OCI-LY1 (cell line): ENCODE results near the gene ESPN.
A peak's percentile ranks its signal among the peaks of the same experiment; 100 is the strongest.

Experiments
- H2AFZ ChIP-seq: fragments of 200-600 bp; sonication (generic), shearing (Covaris generic); 2 replicates; pipeline ENCODE4 v1.6.0; 2014; ENCODE audit warnings: antibody characterized with exemption, mild to moderate bottlenecking, low read length
- H3F3A ChIP-seq: fragments of 200-600 bp; sonication (generic), shearing (Covaris generic); 2 replicates; pipeline ENCODE4 v1.6.0; 2014; ENCODE audit warnings: mild to moderate bottlenecking, antibody characterized with exemption, low read length, moderate library complexity; ENCODE audit not compliant: insufficient read depth
- H3K27ac ChIP-seq: fragments of 200-600 bp; sonication (generic); 2 replicates; pipeline ENCODE4 v1.5.1; 2014; ENCODE audit warnings: low read length, mixed run types, mild to moderate bottlenecking, low read depth; ENCODE audit not compliant: poor library complexity, severe bottlenecking
- H3K27me3 ChIP-seq: fragments of 200-600 bp; sonication (generic); 2 replicates; pipeline ENCODE4 v1.6.0; 2014; ENCODE audit warnings: antibody characterized with exemption, mild to moderate bottlenecking, low read length, moderate library complexity; ENCODE audit not compliant: insufficient read depth
- H3K36me3 ChIP-seq: fragments of 200-600 bp; sonication (generic); 2 replicates; pipeline ENCODE4 v1.6.1; 2014; ENCODE audit warnings: mild to moderate bottlenecking, antibody characterized with exemption, low read length, moderate library complexity, mixed read lengths; ENCODE audit not compliant: insufficient read depth
- H3K4me1 ChIP-seq: fragments of 200-600 bp; sonication (generic); 2 replicates; pipeline ENCODE4 v1.5.1; 2014; ENCODE audit warnings: mild to moderate bottlenecking, low read length, moderate library complexity; ENCODE audit not compliant: insufficient read depth, severe bottlenecking
- H3K4me2 ChIP-seq: fragments of 200-600 bp; sonication (generic), shearing (Covaris generic); 2 replicates; pipeline ENCODE4 v1.6.1; 2014; ENCODE audit warnings: low read length
- H3K4me3 ChIP-seq: fragments of 200-600 bp; sonication (generic); 2 replicates; pipeline ENCODE4 v1.5.1; 2014; ENCODE audit warnings: low read length, low read depth, mild to moderate bottlenecking, mixed read lengths; ENCODE audit not compliant: poor library complexity, severe bottlenecking
- H3K79me2 ChIP-seq: fragments of 200-600 bp; shearing (Covaris generic); 2 replicates; pipeline ENCODE4 v1.6.1; 2016; ENCODE audit warnings: mixed run types, low read length, mixed read lengths; ENCODE audit not compliant: insufficient read depth
- H3K9ac ChIP-seq: fragments of 200-600 bp; sonication (generic), shearing (Covaris generic); 2 replicates; pipeline ENCODE4 v1.6.1; 2014; ENCODE audit warnings: mild to moderate bottlenecking, low read length, mixed read lengths
- H3K9me2 ChIP-seq: fragments of 200-600 bp; sonication (generic), shearing (Covaris generic); 2 replicates; pipeline ENCODE4 v1.6.1; 2014; ENCODE audit warnings: low read depth, mild to moderate bottlenecking, low read length, mixed read lengths
- H3K9me3 ChIP-seq: fragments of 200-600 bp; shearing (Covaris generic); 2 replicates; pipeline ENCODE4 v1.6.1; 2014; ENCODE audit warnings: low read length, mixed read lengths
- H4K20me1 ChIP-seq: fragments of 200-600 bp; sonication (generic), shearing (Covaris generic); 2 replicates; pipeline ENCODE4 v1.6.0; 2016; ENCODE audit warnings: mild to moderate bottlenecking, low read length; ENCODE audit not compliant: insufficient read depth
- EZH2 ChIP-seq: fragments of 200-600 bp; sonication (generic), shearing (Covaris generic); IDR thresholded peaks from 2 replicates; pipeline ENCODE4 v1.8.0; 2017; ENCODE audit warnings: borderline replicate concordance, mixed run types, mild to moderate bottlenecking, antibody characterized with exemption, low read length, moderate library complexity, mixed read lengths
- TF ChIP-seq, protein P1 (sequence below): fragments of 200-600 bp; sonication (generic), shearing (Covaris generic); IDR thresholded peaks from 2 replicates; pipeline ENCODE4 v1.5.1; 2017; ENCODE audit warnings: mild to moderate bottlenecking, antibody characterized with exemption, low read length, moderate library complexity, mixed read lengths

Gene ESPN

DNA sequence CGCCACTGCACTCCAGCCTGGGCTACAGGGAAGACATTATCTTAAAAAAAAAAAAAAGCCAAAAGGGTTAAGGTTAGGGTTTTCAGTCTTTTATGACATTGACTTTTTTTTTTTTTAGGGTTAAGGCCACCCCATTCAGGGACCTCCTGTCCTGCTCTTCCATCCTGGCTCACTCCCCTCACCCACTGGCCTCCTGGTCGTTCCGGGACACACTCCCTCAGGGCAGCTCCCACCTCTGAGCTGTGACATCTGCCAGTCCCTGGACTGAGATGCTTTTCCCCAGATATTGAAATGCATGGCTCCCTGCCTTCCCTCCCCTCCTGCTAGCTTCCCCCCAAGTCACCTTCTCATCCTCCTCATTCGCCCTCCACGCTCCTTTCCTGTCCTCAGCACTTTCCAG lies 57.2 kb downstream of the ESPN start:
- TF ChIP-seq, protein P1, sequence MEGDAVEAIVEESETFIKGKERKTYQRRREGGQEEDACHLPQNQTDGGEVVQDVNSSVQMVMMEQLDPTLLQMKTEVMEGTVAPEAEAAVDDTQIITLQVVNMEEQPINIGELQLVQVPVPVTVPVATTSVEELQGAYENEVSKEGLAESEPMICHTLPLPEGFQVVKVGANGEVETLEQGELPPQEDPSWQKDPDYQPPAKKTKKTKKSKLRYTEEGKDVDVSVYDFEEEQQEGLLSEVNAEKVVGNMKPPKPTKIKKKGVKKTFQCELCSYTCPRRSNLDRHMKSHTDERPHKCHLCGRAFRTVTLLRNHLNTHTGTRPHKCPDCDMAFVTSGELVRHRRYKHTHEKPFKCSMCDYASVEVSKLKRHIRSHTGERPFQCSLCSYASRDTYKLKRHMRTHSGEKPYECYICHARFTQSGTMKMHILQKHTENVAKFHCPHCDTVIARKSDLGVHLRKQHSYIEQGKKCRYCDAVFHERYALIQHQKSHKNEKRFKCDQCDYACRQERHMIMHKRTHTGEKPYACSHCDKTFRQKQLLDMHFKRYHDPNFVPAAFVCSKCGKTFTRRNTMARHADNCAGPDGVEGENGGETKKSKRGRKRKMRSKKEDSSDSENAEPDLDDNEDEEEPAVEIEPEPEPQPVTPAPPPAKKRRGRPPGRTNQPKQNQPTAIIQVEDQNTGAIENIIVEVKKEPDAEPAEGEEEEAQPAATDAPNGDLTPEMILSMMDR, result no peak
- no peak for TF ChIP-seq EZH2
- no peaks in the 10 kb centered on the region for H4K20me1 ChIP-seq
- H3K9ac ChIP-seq, result no peak overlapping the region
- H3F3A ChIP-seq, result no peaks in the 10 kb centered on the region
- H3K27ac ChIP-seq, result no peak overlapping the region
- H3K4me1 ChIP-seq, result no peaks in the 10 kb centered on the region
- H2AFZ ChIP-seq, result no peak overlapping the region
- H3K27me3 ChIP-seq, result peaks cover 7% of the 10 kb centered on the region
- H3K4me3 ChIP-seq, result no peak overlapping the region
- no peak overlapping the region for H3K4me2 ChIP-seq
- H3K36me3 ChIP-seq, result no peaks in the 10 kb centered on the region
- H3K9me3 ChIP-seq, result no peaks in the 10 kb centered on the region
- no peaks in the 10 kb centered on the region for H3K9me2 ChIP-seq
- H3K79me2 ChIP-seq, result no peaks in the 10 kb centered on the region

DNA sequence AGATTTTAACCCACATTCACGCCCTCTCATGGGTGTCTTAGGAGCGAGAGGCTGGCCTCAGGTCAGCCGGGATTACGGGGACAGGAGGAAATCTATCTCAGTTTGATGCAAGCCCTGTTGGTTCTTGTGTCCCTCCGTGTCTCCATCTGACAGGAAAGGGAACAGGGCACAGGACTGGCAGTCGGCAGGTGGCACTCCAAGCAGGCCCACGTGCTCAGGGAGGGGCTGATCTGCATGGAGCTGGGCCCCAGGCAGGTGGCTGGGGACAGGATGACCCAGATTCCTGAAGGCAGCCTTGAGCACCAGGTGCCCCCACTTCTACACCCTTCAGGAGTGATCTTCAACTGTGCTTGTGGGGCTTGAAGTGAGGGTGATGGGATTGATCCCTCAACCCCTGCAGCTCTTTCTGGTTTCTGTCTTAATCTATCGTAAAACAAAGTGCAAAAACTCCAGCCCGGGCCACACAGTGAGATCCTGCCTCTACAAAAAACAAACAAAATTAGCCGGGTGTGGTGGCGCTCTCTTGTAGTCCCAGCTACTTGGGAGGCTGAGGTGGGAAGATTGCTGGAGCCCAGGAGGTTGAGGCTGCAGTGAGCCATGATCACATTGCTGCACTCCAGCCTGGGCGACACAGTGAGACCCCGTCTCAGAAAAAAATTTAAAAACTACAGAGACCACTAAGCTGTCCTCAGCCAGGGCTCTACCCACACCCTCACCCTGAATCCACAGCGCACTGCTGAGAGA lies 58.6 kb downstream of the ESPN start:
- H3K4me1 ChIP-seq, result no peaks in the 10 kb centered on the region
- H3K27me3 ChIP-seq, result peaks cover 10% of the 10 kb centered on the region
- no peak overlapping the region for H3K4me2 ChIP-seq
- H3K4me3 ChIP-seq, result no peak overlapping the region
- H3F3A ChIP-seq, result no peaks in the 10 kb centered on the region
- TF ChIP-seq, protein P1, result 0 out of 2 replicates have a peak, but pooled peaks have one; percentile 11
- no peak for TF ChIP-seq EZH2
- no peak overlapping the region for H3K9ac ChIP-seq
- no peaks in the 10 kb centered on the region for H3K79me2 ChIP-seq
- no peaks in the 10 kb centered on the region for H3K9me3 ChIP-seq
- H3K9me2 ChIP-seq, result no peaks in the 10 kb centered on the region
- no peak overlapping the region for H2AFZ ChIP-seq
- H4K20me1 ChIP-seq, result no peaks in the 10 kb centered on the region
- H3K36me3 ChIP-seq, result no peaks in the 10 kb centered on the region
- H3K27ac ChIP-seq, result no peak overlapping the region

DNA sequence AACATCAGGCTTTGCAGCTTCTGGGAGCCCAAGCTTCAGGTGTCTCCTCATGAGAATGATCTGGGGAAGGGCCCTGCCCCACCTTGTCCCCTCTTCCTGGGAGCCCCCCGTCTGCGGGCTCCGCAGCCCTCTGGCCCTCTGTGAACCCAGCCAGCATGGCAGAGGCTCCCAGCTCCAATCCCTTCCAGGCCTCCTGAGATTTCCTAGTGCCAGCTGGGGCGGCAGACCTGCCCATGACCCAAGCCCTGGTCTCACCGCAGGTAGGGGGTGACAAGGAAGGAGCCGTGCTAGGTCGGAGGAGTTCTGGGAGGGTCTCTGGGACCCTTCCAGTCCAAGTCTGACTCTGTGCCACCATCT lies 59.2 kb downstream of the ESPN start:
- Histone ChIP-seq H3F3A (no peaks in the 10 kb centered on the region), H3K4me2 (no peak overlapping the region), H3K9ac (no peak overlapping the region), H3K36me3 (no peaks in the 10 kb centered on the region), H3K4me1 (no peaks in the 10 kb centered on the region), H3K9me2 (no peaks in the 10 kb centered on the region), H2AFZ (no peak overlapping the region), H3K4me3 (no peak overlapping the region), H3K9me3 (no peaks in the 10 kb centered on the region), H3K27ac (no peak overlapping the region), H3K27me3 (peaks cover 12% of the 10 kb centered on the region), H4K20me1 (no peaks in the 10 kb centered on the region), H3K79me2 (no peaks in the 10 kb centered on the region)
- no peak for TF ChIP-seq EZH2
- TF ChIP-seq, protein P1, result no peak
